Stimulated activated CD8-positive, alpha-beta memory T cell treated with anti-CD3 and anti-CD28 coated beads, Interleukin-12 subunit alpha, Interleukin-12 subunit beta, amount 100 ng/mL, for 4 hours (primary cell): Measurements from ENCODE around the gene KRTCAP2.
A peak's percentile ranks its signal among the peaks of the same experiment; 100 is the strongest.
"Not testable (repeated sequence)": the region's sequence is repeated elsewhere in the genome, so short reads cannot be mapped to it uniquely, and the experiment has no call there.

Experiments used
- DNase-seq: peaks from one replicate; pipeline ENCODE4 v3.0.0-alpha.2; 2020; ENCODE audit warnings: low read depth

KRTCAP2 gene

DNA sequence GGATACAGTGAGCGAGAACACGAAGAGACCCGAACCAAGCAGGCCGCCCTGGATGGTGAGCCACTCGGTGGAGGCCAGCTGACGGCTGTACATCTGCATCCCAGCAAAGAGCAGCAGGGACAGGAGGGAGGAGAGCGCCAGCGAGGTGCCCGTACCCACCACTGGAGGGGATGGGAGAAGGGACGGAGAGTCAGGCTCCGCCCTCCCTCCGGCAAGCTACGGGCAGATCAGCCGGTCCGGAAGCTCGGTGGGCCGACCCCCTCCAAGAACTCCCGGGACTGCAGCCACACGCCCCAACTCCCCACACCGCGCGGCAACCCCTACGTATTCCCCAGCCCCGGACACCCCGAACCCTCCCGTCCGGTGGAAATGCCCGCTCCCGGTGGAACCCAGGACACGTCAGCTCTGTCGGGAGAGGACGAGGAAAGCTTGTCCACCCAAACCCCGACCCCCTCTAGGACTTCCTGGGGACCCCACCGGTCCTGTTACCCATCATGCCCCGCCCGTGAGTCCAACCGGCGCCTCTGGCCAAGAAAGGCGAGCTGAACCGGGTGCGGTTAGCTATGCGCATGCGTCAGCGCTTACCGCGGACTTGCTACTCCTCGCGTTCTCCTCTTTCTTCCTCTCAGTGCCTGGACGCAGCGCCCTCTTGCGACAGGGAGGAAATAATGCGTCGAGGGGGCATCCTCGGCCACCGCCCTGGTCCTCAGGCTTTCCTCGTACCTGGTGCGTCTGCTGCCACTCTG, at the start of gene KRTCAP2:
TSS of gene KRTCAP2 (minus strand) at position 573 of the 746 bp plus-strand sequence. CDS start at position 493, 80 bp downstream.
- peak; percentile 89 for DNase-seq

DNA sequence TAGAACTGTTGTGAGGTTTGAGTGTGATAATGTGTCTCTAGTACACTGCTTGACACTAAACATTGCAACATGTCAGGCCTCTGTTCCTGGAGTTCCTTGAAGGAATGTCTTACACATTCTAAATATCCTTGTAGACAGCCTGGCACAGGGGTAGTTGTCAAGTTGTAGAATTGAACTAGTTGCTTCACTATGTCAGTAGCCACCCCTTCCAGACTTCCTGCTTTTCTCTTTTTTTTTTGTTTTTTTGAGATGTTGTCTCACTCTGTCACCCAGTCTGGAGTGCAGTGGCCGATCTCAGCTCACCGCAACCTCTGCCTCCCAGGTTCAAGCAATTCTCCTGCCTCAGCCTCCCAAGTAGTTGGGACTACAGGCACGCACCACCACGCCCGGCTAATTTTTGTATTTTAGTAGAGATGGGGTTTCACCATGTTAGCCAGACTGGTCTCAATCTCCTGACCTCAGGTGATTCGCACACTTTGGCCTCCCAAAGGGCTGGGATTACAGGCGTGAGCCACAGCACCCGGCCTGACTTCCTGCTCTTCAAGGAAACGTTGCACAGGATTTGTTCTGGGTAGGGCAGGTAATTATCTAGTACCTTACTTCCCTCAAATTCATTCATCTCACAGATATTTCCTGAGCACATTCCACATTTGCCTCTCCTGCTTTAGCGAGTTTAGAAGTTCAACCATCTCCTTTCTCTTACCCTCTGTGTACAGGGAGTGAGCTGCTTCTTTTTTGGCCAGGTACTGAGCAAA, 47.3 kb upstream of the KRTCAP2 start:
- DNase-seq = not testable (repeated sequence)

DNA sequence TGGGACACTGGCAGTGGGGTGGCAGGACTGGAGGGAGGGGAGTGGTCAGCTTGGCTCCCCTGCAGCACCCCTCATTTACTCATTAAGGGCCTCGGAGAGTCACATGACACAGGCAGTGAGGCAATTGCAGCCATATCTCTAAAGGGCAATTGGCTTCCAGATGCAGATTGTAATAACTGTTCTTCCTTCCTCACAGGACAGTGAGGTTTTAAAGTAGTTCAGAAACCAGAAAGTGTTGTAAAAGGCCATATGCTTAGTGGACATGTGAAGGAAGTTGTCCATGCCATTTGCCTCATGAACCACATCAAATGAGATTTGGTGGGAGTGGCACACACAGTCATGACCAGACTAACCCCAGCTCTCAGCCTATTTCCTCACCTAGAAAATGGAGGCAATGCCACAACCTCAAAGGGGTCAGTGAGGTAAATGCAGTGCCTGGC, 46.5 kb upstream of the KRTCAP2 start:
- DNase-seq = no peak

DNA sequence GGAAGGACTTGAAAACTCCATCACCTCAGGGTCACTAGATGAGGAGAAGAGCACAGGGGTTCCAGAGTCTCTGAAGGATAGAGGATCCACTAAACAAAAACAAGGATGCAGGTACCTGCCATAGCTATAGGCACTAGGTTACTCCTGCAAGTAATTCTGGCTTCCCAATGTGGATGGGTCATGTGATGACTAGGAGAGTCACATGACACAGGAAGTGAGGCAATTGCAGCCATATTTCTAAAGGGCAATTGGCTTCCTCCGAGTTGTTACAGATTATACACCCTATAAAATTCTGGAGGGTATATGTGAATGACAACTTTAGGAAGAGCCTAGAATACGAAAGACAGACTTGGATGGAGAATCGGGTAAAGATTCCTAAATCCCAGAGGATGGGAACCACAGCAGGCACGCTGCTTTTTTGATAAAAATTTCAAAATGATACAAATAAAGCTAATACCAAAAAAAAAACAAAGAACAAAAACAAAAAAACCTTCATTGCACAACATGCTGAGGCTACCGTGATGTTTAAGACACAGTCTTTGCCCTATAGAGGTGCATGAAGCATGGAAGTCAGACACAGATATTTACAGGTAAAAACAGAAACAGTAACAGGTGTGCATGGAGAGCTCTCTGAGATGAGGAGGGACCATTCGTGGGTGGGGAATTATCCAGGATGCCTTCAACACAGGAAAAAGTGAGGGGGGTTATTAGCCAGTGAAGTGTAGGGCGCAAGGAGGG, 45.9 kb upstream of the KRTCAP2 start:
- DNase-seq = no peak

DNA sequence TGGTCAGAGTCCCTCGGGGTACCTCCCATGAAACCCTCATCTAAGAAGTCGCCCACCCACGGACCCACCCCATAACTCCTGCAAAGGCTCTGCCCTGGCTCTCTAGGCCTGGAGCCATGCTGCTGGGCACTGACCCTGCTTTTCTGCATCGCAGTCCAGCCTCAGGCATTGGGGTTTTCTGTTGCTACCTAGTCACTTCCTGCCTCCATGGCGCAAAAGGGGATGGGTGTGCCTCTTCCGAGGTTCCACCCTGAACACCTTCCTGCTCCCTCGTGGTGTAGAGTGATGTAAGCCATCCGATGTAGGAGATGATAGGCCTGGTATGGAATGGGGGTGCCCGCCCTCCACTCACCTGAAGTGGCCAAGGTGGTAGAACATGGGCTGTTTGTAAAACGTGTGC, 41.6 kb upstream of the KRTCAP2 start:
- not testable (repeated sequence) for DNase-seq

DNA sequence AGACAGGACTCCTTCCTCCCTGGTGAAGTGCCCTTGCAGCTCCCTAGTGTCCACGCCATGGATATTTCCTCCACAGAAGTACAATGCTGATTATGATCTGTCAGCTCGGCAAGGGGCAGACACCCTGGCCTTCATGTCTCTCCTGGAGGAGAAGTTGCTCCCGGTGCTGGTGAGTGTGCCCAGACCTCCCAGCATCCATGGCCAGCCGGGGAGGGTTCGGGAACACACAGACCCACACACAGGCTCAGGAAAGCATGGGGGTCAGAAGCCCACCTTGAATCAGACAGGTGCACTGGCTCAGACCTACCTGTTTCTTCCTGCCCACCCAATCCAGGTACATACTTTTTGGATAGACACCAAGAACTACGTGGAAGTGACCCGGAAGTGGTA, 38.9 kb upstream of the KRTCAP2 start:
- DNase-seq = not testable (repeated sequence)

DNA sequence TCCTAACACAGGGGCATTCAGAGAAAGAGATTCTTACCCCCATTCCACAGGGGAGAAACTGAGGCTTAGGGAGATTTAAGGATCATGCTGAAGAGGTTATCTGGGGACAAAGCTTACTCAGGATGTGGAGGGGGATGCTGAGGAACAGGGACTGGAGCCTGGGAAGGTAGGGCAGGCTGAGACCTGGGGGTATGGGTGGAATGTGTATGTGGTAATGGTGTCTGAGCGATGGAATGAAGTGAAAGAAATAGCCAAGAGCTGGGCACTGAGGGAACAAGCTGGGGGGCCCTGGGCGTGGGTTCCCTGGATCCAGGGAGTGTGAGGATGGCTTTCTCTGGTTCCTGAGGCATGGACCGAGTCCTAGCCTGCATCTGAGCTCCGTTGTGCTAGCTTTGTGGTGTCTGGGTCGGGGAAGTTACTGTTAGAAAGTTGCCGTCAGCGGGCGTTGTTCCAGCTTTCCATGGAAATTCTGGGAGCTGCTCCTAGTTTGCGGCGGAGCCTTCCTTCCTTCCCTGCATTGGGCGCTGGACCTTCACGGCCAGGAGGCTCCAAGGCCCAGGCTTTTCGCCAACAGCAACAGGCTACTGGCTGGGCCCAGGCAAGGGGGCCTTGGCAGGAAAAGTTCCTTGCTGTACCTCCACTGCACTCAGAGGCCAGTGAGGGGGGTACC, 38.4 kb upstream of the KRTCAP2 start:
- not testable (repeated sequence) for DNase-seq

DNA sequence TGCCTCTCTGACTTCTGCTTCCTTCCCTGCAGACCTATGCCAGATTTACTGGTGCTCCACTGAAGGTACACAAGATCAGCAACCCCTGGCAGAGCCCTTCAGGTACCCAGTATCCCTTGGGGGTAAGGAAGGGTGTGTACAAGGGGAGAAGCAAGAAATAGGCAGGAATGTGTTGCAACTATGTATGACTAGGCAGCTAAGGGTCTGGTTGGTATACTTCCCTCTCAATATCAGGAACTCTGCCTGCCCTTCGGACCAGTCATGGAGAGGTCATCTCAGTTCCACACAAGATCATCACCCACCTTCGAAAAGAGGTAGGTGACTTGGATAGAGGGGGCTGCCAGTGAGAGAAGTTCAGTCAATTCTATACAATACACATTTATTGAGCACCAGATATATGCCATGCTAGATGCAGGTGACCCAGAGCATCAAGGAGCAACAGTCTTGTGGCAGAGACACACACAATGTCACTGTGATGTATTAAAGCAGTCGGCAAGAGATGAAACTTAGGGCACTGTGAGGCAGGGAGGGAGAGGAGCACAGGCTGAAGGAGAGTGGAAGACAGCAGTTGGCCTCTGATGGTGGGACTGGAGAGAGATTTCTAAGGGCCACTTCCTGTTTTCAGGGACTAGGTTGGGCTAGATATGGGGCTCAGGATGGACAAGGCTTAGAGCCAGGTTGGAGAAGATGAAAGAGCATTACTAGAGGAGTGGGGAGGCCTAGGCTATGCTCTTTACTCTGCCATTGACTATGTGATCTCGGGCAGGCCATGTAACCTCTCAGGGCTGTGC, 37.4 kb upstream of the KRTCAP2 start:
- DNase-seq = no peak

DNA sequence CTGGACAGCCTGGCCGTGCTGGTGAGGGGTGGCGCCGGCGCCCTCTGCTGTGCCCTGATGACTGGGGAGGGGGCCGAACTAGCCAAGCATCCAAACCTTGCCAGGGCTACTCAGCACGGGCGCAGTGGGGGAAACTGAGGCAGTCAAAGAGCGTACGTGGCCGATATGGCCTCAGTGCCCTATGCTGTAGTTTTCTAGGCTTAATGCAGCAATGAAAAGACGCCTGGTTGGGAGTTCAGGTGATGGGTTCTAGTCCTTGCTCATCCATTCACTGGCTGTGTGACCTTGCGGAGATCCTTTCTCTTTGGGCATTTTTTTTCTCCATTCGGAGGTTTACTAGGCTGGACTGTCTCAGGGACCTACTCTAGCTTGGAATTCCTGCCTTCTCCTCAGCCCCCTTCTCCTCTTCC, 36.2 kb upstream of the KRTCAP2 start:
- no peak for DNase-seq

DNA sequence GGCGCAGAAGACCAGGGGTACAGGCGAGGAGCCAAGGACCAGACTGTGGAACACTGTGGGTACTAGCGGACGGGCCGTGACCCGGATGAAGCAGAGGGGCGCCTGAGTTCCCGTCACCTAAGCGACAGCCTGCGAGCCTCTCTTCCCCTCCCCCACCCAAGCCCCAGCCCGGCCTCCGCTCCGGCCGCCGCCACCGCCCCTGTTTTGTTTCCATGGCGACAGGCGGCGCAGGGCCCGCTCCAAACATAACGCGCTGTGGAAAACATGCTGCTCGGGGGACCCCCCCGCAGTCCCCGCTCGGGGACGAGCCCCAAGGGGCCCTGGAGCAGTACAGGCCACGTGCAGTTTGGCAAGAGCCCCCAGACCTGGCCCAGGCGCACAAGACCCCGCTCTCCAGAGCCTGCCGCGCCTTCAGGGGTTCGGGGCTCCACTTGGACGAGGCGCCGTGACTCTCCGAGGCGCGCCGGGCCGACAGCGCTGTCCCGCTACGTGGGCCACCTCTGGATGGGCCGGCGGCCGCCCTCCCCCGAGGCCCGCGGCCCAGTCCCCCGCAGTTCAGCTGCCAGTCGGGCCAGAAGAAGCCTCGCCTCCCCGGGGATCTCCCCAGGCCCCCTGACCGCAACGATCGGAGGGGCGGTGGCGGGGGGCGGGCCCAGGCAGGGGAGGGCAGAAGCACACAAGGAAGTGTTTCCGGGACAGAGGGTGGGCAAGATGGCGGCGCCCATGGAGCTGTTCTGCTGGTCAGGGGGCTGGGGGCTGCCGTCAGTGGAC, 35.6 kb upstream of the KRTCAP2 start, which contains the start of gene MTX1:
TSS of gene MTX1 (plus strand) at position 155 of the 771 bp plus-strand sequence. CDS start at position 265, 110 bp downstream.
- DNase-seq = peak; percentile 83

DNA sequence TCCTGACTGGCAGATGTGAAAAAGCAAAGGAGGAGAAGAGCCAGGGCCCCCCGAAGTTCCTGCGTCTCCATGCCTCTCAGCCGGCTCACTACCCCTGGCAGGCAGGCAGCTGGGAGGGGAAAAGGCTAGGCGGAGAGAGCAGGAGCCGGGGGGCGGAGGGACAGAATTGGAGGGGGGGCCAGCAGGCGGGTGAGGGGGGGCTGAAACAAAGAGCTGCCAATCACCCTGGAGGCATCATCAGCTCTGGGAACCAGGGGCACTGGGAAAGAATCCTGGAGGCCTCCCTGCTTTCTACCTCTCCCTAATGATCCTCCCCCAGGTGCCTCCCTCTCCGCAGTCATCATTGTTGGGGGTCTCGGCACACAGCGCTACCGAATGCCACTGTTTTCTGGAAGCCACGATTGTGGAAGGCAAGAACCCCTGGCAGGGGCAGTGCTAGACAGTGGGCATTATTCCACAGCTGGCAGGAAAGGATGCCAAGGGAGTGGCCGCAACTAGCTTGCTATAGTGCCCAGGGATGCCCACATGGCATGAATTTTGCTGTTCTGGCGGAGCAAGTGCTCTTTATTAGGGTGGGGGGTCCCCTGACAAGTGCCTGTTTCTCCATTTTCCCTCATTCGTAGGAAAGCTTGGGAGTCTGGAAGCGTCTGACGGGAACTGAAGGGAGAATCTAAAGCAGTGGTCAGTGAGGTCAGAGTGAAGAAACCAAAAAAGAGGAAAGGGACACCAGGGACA, 34.9 kb upstream of the KRTCAP2 start, which contains the start of gene THBS3:
TSS of gene THBS3 (minus strand) at position 92 of the 735 bp plus-strand sequence. CDS start at position 71, 21 bp downstream.
- DNase-seq = no peak

DNA sequence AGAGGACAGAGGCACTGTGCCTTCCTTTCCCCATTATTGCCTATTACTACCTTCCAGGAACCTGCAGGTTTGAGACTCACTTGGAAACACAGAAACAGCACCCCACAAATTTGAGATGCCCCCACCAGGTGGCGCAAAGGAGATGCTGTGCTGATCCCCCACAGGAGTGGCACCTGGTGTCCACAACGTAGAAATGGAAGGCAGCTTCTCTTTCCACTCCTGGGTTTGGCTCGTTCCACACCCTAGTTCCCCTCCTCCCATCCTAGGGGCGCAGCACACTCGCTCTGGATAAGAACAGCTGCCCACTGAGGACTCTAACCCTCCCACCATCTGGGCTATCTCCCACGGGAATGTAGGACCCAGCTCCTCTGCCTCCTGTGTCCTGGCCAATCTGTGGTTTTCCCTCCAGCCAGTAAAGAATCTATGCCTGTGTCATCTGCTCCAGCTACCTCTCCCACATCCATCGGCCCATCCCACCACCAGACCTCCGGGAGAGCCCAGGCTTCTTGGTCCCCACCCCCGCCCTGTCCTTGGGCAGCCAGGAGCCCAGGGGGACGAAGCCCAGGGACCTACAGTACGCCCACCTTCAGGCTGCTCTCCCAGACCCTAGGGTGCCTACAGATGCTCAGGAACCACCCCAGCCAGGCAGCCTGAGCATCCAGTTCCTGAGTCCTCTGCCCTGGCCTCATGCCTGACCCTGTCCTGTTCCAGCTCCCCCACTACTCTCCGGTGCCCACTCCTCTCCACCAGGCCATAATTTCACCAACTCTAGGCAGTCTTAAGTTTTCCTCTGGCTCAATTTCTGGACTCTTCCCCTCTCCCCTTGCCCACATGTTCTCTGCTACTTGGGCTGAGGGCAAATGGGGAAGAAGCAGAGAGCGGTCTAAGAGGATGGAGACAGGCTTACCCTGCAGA, 34.0 kb upstream of the KRTCAP2 start:
- DNase-seq = peak; percentile 74

DNA sequence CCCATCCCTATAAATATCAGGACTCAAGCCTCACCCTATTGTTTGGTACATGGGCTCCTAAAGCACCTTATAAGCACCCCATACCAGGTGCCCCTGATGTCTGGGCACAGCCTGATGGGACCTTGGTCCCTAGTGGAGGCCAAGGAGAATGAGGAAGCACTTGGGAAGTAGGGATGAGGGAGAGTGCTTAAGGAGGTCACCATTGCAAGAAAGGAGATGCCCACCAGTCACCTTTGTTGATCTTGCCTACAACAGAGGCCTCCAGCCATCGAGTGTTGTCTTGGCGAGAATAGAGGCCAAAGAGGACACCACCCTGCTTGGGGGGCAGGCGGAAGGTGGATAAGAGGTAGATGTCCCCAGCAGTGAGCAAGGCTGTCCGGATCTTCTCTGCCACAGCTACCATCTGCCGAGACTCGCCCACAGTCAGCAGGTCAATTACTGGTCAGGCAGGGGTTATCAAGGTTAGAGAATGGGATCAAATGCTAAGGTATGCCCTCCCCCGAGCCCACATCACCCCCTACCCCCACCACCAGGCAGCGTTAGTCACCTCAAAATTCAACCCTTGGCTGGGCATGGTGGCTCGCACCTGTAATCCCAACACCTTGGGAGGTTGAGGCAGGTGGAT, 33.0 kb upstream of the KRTCAP2 start:
- no peak for DNase-seq

DNA sequence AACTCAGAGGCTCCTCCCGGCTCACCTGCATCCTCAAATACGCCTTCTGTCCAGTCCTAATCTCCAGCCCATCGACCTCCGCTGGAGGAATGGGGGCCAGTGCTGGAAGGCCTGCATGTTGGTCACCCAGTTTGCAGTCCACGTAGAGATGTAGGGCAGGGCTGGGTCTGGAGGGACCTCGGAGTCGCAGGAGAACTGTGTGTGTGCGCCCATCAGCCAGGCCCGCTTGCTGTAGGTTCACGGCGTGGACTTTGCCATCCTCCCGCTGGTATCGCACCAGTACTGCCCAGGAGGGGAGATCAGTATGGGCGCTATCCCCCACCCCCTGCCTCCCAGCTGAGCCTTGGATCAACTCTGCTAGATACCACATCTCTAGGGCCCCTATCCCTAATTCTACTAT, 31.9 kb upstream of the KRTCAP2 start:
- no peak for DNase-seq

DNA sequence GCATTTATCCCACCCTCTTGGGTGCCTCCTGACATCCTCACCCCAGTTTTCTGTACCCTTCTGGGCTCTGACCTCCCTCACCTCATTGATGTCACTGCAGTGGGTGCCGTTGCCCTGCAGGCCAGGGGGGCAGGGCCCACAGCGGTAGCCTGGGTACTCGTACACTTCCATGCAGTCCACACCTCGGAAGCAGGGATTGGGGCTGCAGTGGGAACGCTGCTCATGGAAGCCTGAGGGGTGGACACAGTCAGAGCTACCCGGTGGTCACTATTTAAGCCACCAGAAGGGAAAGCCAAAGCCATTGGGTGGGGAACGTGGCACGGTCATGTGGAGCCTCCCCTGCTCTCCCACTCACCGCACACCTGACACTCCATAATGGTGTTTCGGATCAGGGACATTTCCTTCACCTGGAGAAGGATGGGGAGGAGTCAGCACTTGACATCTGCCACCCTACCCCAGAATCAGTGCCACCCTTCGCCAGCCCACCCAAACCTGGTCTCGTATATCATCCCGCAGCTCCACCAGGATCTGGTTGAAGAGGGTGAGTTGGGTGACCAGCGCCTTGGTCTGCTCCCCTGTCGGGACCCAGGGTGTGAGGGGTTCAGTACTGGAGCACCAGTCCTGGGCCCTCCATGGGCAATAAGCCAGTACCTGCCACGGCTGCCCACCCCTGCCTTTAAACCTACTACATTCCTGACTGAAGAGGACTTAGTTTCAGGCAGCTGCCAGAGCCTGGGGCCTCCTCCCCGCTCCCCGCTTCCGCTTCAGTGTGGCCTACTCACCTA, 29.8 kb upstream of the KRTCAP2 start:
- no peak for DNase-seq

DNA sequence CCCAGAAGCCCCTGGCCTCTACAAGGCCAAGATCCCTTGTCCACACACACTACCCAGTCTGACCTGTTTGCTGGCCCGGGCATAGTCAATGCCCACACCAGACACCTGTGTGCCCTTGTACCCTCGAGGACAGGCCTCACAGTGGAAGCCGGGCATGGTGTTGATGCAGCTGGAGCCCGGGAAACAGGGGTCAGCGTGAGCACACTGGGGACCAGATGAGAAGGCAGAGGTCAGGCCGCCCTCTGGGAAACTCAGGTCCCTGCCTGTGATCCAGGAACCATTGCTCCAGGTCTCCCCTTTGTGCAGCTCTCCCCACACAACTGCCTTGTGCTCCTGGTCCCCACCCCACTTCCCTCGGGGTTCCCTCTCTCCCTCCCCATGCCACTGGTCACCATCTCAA, 29.1 kb upstream of the KRTCAP2 start:
- DNase-seq = no peak

DNA sequence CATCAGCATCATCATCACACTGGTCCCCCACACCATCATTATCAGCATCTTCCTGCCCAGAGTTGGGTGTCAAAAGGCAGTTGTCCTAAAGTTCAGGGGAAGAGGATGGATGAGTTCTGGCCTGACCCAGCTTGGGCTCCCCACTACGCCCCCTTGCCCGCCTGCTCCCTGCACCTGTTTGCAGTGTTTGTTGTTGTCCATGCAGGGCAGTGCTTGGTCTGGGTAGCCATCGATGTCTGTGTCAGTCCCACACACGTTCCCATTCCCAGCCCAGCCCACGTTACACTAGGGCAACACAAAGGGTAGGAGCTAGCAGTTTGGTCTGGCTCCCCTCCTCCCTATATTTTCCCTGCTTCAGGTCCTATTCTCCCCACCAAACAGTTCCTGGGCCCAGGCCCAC, 27.8 kb upstream of the KRTCAP2 start:
- no peak for DNase-seq
